G401.6 (cell line): ENCODE measurements around the gene TMEM59L.
A peak's percentile ranks its signal among the peaks of the same experiment; 100 is the strongest.

Experiments used
- FAIRE-seq: peaks from 2 replicates; lab custom pipeline; 2012; peaks lifted over from hg19 to GRCh38; lab: Jason Lieb, UNC

The TMEM59L gene

DNA sequence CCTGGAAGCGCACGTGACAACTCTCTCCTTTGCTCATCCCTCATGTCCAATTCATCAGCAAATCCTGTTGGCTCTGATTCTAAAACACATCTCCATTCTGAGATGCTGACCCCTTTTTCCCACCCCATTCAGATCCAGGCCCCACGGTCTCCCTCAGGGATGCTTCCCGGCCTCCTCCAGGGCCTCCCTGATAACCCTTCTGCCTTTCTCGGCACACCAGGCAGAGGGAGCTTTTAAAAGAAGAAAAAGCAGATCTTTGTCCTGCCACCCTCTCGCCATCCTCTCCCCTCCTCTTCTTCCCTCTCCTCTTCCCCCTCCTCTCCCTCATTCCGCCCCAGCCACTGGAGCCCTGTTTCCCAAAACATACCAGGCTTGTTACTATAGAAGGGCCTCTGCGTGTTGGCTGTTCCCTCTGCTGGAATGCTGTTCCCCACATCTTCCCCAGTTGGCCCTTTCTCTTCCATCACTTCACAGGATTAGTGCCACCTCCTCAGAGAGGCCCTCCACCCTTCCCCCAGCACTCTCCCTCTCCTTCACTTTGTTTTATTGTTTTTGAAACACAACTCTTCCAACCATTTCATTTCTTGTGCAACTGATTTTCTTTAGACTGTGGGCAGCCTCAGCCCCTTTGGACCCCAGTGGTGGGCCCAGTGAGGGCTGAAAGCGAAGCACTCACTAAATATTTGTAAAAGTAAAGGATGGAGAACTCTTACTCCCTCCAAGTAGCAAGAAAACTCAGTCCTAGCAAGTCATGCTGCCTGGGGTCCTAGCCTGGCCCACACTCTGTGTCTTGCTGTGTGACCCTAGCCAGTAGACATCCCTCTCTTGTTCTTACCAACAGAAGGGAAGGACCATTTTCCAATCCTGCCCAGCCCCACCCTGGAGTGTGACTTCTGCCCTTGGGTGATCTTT, 3.6 kb upstream of the TMEM59L start:
- no peak for FAIRE-seq

DNA sequence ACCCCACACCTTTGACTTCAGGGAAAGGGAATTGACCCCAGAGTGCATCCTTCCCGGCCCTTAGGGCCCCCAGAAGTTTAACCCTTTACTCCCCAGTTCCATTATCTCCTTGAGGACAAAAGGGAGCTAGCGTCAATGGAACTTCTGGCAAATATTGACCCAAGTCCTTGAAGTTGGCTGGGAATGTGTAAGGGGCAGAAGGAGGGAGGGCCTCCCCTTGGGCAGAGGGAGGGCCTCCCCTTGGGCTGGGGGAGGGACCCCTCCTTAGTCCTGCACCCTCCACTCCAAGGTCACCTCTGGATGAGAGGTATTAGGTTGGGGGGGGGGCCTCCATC, 3.0 kb upstream of the TMEM59L start:
- FAIRE-seq = no peak

DNA sequence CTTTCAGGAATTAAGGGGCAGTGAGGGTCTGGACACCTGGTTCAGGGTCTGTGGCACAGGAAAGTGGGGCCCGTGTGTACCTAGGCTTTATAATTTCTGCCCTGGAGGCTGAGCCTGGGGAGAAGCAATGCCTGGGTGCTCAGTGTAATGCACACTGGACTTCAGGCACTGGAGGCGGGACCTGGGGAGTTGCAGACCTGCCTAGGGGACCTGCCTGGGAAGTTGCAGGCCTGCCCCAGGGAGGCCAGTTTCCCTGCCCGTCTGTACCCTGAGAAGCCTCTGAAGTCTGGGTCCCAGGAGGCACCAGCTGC, 2.5 kb upstream of the TMEM59L start:
- no peak for FAIRE-seq

DNA sequence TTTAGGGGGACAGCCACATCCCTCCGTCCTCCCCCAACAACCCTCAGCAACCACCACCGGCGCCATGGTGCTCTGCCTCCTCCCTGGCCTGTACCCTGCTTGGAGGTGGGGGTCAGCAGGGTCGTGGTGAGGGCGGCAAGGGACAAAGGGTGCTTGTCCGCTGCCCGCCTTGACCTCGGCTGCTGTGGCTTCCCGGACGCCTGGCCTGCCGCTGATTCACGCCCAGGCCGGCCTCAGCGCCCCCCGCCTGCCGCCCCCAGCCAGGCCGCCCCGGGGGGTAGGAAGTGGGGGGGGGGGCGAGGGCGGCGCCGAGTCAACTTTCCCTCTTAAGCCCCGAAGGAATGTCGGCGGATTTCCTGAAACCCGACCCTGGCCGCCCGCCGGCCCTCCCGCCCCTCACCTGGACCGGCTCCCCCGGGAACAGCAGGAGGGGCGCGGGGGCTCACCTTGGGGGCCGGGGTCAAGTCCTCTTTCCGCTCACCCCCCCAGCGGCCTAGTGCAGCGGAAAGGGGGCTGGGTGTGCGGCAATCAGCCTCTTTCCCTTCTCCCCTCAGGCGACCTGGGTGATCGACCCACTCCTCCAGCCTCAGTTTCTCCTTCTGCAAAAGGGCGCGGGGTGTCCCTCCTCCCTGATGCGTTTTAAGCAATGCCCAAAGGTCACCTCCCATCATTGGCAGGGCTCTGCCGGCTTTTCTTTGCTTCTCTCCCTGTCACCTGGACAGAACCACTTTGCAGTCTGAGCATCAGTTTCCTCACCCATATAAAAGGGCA, 1.9 kb upstream of the TMEM59L start:
- no peak for FAIRE-seq

DNA sequence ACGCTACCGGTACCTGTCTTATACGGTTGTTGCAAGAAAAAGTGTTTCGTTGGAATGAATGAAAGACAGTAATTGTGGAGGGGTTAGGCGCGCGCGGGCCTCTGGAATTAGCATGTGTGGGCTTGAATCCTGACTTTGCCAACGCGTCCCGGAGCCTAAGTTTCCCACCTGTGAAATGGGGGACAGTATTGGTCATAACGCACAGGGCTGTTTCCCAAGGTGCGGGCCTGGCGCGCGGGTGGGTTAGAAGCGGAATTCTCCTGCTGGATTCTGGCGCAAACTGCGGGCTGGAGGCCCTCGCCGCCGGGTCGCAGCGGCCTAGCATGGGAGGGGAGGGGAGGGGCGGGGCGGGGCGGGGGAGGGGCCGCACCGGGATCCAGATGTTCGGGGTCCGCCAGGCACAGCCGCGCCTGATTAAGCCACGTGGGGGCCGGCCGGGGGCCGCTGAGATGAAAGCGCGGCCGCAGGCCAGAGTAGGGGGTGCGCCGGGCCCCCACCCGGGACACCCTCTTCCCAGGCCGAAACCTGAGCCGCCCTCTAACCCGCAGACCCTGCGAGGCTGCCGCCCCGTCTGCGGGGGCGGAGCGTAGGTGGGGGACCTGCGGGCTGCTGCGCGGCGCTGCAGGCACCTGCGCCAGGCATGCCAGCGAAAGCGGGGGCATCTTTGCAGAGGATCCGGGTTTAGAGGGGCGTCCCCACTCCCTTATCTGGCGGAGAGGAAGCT, 1.2 kb upstream of the TMEM59L start:
- FAIRE-seq = no peak

DNA sequence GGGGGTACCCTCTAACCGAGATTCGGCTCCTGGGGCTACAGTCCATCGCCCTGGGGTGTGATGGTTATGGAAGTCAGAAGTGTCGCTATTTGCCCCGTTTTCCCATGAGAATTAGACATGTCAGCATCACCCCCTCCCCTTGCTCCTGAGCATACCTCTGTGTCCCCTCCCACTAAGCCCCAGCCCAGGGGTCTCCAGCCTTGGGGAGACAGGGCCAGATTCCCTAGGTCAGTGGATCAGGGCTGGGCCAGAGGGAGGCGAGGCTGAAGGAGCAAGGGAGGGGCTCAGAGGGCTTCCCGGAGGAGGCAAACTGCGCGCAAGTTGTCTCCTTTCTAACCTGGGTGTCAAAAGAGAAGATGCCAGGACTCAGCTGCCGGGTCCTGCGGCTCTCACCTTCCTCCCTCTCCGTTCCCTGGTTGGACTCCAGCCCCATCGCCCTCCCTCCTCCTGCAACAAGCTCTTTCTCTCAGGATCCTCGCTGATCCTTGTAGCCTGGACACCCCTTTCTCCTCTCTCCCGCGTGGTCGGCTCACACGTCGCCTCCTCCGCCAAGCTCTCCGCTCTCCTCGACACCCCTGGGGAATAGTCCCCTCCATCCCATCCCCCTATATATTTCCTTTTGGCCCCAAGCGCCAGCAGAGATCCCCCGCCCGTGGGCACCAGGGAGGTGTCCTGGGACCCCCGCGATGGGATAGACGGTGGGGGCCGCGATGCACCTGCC, 459 bp upstream of the TMEM59L start:
- FAIRE-seq = no peak

DNA sequence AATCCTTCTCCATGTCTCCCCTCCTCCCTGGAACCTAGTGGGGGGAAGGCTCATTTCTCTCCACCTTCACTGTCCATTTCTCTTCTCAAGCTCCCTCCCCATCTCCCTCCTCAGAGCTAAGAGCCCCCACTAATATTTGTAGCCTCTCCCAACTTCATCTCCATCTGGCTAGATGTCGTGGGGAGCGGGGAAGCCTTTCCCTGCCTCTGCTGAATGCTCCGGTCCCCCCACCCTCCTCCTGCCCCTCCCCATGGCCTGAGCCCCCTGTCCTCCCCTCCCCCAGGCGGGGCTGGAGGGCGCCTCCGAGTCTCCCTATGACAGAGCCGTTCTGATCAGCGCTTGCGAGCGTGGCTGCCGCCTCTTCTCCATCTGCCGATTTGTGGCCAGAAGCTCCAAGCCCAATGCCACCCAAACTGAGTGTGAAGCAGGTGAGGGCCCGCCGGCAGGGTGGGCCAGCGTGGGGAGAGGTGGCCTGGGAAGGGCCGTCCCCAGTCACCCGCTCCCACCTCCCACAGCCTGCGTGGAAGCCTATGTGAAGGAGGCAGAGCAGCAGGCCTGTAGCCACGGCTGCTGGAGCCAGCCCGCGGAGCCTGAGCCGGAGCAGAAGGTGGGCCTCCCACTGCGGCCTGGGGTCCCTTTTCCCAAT, 1.0 kb downstream of the TMEM59L start:
- no peak for FAIRE-seq

DNA sequence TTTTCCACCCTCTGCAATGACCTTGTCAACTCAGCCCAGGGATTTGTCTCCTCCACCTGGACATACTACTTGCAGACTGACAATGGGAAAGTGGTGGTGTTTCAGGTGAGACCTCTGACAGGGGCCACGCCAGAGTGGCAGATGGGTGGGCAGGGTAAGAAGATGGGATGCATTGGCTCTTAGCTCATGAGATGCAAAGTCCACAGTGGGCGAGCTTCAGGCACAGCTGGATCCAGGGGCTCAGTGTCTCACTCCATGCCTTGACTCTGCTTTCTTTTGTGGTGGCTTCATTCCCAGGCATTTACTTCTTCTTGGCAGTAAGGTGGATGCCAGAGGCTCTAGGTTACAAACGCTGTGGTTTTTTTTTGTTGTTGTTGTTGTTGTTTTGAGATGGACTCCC, 3.4 kb downstream of the TMEM59L start:
- FAIRE-seq = no peak

DNA sequence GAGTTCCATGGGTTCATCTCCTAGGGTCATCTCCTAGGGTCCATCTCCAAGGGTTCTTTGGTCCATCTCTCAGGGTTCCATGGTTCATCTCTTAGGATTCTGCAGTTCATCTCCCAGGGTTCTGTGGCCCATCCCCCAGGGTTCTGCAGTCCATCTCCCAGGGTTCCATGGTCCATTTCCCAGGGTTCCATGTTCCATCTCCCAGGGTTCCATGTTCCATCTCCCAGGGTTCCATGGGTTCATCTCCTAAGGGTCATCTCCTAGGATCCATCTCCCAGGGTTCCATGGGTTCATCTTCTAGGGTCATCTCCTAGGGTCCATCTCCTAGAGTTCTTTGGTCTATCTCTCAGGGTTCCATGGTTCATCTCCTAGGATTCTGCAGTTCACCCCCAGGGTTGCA, 4.9 kb downstream of the TMEM59L start:
- no peak for FAIRE-seq

DNA sequence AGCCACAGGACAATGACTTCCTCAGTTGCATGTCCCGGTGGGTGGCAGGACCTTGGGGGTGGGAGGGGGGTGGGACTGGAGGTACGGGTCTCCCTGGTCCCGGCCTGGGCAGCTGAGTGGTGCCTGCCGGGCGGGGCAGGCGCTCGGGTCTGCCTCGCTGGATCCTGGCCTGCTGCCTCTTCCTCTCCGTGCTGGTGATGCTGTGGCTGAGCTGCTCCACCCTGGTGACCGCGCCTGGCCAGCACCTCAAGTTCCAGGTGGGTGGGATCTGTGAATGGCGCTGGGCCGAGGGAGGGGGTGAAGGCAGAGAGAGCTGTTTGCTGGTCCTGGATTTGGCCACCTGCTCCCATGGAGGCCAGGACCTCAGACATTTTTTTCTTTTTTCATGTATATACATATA, 5.6 kb downstream of the TMEM59L start:
- no peak for FAIRE-seq

DNA sequence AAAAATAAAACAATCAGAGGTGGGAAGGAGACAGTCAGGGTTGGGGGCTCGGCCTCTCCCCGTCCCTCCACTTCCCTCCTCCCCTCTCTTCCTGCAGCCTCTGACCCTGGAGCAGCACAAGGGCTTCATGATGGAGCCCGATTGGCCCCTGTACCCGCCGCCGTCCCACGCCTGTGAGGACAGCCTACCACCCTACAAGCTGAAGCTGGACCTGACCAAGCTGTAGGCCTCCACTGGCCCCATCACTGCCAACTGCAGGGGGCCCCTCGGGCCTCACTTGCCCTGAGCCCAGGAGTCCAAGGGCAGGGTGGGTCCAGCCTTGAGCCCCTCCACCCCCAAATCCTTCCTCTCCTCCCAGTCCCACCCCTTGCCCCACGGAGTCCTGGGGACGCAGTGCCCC, 7.6 kb downstream of the TMEM59L start:
- no peak for FAIRE-seq

DNA sequence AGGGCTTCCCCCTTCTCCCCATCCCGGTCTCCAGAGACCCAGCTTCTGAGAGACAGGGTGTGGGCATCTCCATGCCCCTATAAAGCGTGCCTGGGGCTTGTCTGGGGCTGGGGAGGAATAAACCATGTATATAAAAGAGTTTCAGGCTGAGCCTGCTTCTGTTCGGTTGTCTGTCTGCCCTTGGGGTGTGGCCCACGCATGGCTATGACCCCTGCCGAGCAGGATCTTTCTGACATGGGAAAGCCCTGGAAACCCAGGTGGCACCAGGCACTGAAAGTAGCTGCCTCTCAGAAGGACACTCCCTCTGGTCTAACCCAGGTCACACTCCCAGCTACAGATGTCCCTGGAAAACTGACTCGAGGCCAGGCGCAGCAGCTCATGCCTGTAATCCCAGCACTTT, 8.2 kb downstream of the TMEM59L start:
- no peak for FAIRE-seq

DNA sequence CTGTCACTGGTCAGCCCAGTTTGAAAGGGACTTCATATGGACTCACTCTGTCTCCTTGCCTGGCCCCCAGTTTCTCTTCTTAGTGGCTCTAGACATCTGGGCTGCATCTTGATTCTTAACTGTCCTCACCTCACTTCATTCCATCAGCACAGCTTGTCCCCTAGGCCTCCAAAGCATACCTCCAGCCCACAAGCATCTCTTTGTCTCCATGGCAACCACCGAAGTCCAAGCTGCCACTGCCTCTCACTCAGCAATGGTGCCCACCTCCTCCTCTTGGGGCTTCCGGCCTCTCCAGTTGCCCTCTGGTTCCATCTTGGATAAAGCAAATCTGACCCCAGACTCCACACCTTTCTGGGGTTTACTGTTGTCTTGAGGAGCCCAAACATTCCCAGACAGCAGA, 14.2 kb downstream of the TMEM59L start:
- no peak for FAIRE-seq

DNA sequence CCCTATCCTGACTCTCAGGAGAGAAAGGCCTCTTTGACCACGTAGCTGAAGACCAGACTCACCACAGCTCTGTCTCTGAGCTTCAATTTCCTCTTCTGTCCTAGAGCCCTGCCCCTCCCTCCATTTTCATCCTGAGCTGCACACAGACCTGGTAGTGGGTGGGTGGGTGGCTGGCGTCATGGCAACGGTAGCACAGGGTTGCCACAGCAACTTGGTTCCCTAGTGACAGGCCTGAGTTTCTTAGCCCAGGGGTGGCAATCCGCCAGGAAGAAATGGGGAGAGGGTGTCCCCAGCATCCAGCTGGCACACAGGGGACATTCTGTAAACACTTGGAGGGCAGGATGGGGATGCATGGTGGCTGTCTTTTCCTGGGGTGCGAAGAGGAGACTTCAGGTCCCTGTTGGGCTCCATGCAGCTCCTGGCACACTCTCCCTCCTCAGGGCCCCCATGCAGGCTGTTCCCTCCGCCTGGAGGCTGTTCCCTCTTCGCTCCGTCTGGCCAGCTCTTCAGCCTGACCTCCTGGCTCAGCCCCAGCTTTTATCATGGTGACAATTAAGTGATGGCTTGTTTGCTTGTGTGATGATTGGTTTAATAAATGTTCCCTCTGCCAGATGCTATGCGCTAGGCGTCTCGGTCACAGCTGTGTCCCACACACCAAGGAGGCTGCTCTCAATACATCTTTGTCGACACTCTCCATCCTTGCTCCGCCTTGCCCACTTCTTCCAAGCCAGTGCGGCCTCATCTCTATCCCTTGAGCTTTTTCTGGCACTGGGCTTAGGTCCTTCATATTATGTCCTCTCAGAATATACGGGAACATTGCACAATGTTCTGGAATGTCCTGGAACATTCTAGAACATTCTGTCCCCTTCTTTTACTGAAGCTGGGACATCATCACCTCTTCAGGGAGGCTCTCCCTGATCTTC, 16.8 kb downstream of the TMEM59L start:
- no peak for FAIRE-seq

DNA sequence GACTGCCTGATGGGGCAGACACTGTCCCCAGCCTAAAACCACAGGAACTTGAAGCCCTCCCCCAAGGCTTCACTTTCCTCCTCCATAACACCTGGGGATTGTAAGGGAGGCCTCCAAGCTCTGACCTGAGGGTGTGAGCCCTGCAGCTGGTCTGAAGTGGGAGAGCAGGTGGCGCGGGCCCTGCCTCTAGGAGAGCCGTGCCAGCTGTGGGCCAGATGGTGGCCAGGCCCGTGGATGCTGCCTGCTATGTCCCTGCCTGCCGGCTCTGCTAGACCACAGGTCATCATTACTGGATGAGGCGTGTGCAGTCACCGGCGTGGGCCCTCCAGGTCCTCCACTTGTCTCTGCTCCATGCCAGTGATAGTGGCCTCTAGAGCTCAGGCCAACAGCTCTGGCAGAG, 20.7 kb downstream of the TMEM59L start:
- FAIRE-seq = no peak

DNA sequence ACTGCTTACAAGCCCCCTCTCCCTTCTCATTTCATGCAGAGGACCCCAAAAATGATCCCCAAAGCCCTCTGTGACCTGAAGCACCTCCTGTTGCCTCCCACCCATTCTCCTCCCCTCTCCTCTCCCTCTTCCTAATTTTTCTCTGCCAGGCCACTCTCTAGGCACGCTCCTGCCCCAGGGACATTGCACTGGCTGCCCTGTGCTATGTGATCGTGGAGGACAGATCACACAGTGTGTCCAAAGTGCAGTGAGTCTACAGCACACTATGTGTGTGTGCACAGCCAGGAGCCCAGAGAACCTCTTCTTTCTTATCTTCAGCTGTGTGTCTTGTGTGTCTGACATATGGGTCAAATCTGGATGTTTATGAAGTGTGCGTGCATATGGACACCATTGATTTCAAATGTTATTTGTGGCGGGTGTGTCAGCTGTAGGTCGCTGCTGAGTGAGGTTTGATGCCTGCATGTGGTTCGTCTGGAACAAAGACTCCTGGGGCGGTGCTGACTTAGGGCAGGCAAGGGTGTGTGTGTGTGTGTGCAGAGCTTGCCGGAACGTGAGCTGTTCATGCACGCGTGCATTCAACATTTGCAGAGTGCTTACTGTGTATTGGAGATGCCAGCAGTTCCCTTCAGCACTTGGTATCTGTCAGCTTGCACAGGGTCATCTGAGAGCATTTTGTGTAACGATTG, 22.1 kb downstream of the TMEM59L start:
- no peak for FAIRE-seq

DNA sequence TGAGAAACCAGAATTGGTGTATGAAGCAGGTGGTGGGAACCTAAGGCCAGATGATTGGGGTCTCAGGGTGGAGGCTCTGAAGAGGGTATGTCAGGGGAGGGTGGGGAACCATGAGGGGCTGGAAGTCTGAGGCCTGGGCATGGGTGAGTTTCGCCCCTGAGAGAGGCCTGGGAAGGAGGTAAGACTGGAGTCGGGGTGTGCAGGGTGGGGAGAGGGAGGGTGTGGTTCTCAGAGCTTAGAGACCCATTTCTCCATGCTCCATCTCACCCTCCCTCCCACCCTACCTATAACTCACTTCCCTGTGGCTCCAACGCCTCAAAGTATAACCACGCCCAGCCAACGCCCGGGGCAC, 23.1 kb downstream of the TMEM59L start:
- FAIRE-seq = no peak

DNA sequence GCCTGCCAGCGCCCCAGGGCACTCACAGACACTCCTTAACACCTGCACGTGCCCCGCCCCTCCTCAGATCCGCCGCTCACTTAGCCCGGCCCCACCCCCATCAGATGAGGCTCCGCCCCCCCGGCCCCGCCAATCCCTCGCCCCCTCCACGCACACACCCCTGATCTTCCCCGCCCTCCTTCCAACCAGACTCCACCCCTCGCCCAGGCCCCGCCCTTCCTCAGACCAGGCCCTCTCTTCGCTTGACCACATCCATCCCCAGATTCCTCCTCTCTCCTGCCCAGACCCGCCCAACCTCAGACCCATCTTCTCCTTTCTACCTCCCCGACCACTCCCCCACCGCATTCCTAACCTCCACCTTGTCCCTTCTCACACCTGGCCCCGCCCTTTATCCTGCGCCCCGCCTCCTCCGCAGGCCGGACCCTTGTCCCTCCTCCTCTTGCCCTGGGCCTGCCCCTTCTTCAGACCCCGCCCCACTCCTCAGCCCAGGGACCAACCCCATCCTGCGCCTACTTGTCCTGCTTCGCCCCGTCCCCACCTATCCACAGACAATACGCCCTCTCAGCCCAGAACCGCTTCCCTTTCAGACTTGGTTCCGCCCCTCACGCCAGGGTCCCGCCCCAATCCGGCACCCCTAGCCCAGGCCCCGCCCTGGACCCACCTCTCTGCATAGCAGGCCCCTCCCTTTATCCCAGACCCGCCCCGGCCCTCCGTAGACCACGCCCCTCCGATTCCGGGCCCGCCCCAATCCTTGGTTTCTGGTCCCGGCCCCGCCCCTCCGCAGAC, 23.7 kb downstream of the TMEM59L start:
- FAIRE-seq = peak; percentile 95

DNA sequence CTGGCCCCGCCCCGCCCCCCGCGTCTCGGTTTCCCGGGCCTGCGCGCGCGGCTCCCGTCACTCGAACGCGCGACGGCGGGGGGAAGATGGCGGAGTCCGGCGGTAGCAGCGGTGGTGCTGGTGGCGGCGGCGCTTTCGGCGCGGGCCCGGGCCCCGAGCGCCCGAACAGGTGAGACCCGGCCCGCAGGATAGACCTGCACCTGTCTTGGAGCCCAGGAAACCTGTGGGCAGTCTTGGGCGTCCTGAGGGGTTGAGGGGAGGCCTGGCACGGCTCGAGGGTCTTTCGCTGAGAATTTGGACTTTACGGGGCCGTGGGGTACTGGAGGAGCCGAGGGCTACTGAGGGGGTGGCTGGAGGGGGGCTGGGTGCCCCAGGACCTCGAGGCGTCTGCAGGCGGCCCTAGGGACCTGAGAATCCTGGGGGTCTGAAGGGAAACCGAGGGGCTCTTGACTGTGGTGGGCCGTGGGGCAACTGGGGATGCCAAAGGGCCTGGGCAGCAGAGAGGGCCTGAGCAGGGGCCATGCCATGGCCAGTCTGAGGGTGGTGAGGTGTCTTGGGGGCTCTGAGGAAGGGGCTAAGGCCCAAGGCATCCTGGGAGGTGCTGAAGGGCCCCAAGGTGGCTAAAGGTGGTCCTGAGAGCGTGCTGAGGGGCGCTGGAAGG, 24.4 kb downstream of the TMEM59L start, which contains the start of gene KLHL26:
Gene KLHL26, plus strand, starts transcription at position 60 of the 661 bp plus-strand sequence. Its CDS starts 27 bp downstream, at position 87.
- no peak for FAIRE-seq
